Posterior cingulate gyrus (tissue), 11 donors: ENCODE data around the gene BRAT1.
"Not testable (repeated sequence)": the region's sequence is repeated elsewhere in the genome, so short reads cannot be mapped to it uniquely, and the experiment has no call there.

Experiments used
- DNase-seq, 10 donors: peaks; one replicate each; pipeline versions ENCODE4 v3.0.0 to v3.0.0-alpha.2; 2020 to 2021; ENCODE audit warnings: mixed read lengths in 3 of 10
- intact Hi-C: fragments of 100-400 bp; cut with DNase I; formaldehyde crosslinking; loops from one replicate; pipeline ENCODE4 v1.15.1; 2023

The BRAT1 gene

DNA sequence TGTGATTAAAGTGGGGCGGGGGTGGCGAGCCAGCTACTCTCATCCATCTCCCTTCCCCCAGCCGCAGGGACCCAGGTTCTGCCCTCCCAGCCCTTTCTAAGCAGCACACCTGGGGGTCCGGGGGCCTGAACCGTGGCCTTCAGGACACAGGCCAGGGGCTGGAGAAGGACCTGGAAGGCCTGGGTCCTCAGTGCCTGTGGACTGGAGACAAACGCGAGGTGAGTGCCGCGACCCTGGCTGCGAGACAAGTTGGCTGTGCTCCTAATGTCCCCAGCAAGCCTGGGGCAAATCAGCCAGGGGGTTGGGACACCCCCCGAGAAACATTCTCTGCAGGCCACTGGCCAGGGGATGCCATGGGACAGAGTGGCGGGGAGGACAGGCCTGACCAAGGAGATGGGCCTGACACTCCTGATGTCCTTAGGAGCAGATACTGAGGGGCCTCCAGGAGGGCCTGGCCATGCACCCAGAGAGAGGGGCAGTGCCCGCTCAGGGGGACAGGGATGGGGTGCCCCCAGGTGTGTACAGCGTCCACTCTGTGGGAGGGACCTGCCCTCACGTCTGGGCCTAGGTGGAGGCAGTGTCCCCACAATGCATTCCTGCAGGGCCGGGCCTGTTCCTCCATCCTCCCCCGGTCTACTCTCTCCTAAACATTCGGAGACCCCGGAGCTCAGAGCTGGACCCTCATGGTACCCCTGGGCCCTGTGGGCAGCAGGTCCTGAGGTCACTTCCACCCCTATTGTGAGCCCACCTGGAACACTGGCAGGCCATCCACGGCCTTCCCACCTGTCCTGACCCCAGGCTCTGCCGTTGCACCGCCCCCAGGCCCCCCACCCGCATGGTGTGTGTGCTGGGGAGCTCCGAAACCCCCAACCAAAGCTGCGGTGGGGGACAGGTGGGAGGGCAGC lies 13.1 kb downstream of the BRAT1 start:
- DNase-seq: peak in 3 of 10 donors; percentile 35 to 72 (median 72)
- intact Hi-C loops: no loop called here

DNA sequence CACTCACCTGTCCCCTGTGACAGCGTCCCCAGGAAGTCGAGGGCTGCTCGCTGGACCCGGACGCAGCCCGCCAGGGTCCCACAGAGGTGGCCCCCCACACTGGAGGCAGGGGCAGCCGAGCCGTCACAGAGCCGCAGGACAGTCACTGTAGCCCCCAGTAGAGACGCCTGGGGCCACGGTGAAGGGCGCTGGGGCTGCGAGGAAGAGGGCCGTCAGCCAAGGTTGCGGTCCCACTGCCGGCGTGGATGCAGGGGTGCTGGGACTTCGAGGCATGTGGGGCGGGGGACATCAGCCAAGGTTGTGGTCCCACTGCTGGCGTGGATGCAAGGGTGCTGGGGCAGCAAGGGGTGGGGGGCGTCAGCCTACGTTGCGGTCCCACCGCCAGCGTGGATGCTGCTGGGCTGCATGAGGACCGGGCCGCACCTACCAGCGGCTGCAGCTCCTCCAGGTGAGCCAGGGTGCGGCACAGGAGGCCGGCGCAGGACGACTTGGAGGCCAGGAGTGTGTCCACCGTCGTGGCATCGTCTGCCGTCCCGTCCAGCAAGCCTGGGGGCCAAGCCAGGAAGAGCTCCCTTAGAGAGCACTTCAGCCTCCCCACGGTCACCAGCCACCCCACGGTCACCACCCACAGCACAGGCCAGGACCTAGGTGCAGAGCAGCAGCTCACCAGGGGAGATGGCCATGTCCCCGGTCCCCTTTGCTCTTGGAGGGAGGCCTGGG lies 13.9 kb downstream of the BRAT1 start:
- DNase-seq: peak in 4 of 10 donors; percentile 9 to 78 (median 64)
- intact Hi-C loops: no loop called here

DNA sequence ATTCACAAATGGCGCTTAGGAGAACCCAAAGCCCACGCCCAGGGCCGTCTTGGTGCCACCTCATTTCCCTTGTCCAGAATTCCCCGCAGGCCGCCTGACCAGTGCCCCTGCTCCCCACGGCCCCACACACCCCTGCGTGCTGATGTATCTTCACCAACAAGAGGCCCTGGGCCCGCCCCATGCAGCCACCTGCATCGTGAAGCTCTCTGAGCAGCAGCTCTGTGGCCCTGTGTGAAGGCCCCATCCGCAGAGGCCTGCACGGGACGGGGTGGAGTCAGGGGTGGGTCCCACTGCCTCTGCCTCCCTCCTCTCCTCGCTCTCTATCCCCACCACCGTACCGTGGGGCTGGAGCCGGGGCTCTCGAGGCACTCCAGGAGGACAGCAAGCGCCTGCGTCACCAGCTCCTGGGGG lies 14.7 kb downstream of the BRAT1 start:
- peak in 4 of 10 donors; percentile 9 to 79 (median 68) for DNase-seq
- intact Hi-C loops: no loop called here

DNA sequence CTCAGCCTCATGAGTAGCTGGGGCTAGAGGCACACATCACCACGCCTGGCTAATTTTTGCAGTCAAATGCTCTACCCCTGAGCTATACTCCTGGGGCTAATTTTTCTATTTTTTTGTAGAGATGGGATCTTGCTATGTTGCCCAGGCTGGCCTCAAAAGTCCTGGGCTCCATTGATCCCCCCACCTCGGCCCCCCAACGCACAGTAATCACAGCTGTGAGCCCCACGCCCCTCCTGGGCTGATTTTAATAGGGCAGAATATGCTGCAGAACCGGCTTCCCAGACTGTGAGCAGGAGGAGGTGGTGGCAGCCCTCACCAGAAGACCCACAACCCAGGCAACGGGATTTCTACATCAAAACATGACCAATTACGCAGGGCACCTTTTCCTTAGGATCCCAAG lies 15.2 kb downstream of the BRAT1 start:
- intact Hi-C loops: no loop called here
- peak in 2 of 10 donors; percentile 1 to 11 for DNase-seq

DNA sequence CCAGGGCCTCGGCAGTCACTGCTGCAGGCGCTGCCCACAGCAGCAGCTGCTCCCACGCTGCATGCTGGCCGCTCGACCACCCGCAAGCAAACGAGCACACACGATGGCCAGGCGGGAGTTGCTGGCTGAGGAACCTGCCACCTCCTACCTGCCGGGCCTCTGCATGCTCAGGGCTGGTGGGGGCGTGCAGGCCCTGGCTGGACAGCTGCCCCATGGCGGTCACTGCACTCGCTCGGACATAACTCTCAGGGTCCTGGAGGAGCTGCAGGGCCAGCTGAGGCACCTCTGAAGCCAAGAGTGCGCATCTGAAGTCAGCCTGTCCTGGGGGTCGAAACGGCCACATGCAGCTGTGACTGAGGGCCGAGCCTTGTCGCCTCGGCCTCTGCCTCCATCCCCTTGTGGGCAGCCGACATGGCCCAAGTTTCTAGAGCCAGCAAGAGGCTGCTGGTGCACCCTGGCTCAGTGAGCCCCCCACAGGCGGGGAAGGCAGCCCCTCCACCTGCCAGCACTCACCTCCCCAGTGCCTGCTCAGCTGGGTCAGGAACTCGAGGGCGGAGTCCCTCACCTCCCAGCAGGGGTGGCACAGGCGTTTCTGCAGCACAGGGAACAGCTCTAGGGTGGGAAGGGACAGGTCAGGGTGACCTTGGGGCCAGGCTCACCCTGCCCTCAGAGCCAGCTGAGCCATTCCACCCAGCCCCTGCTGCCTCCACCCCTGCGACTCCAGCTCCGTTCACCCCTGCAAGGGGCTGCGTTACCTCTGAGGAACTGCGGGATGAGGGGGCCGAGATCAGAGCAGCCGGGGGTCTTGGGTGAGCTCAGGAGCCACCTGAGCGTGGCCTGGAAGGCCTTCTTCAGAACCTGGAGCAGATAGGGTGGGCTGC lies 16.1 kb downstream of the BRAT1 start:
- DNase-seq: peak in 4 of 10 donors; percentile 19 to 76 (median 65)
- intact Hi-C loops: no loop called here

DNA sequence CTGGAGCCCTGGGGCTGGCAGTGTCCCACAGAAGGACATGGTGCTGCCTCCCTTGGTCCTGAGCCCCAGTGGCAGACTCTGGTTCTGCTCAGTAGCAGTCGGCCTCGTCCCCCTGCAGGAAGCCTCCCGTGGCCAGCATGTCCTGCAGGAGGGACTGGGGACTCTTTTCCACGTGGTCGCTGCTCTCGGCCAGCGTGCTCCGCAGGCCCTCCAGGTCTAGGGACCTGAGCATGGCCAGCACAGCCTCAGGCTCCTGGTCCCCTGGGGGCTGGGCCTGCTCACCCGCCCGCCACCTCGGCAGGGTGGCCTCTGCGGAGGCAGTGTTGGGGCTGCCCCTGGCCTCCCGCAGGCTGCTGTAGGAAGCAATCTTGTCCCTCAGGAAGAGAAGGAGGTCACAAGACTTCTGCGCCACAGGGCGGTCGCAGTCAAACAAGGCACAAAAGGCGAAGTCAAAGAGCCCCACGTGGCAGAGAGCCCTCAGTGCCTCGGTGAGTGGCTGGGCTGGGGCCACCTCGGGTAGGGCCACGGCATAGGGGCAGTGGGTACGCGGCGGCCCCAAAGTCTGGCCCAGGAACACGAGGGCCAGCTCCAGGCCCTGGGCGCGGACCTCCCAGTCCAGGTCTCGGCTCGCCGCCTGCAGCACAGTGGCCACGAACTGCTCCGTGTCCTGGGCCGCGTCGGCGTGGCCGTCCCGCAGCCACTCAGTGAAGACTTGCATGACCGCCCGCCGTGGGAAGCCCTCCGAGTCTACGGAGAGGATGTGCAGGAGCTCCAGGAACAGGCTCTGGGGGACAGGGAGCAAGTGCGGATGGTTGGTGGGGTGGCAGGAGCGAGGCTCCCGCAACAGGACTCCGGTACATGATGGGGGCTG lies 17.1 kb downstream of the BRAT1 start:
- peak in 5 of 10 donors; percentile 9 to 82 (median 70) for DNase-seq
- intact Hi-C loops: no loop called here

DNA sequence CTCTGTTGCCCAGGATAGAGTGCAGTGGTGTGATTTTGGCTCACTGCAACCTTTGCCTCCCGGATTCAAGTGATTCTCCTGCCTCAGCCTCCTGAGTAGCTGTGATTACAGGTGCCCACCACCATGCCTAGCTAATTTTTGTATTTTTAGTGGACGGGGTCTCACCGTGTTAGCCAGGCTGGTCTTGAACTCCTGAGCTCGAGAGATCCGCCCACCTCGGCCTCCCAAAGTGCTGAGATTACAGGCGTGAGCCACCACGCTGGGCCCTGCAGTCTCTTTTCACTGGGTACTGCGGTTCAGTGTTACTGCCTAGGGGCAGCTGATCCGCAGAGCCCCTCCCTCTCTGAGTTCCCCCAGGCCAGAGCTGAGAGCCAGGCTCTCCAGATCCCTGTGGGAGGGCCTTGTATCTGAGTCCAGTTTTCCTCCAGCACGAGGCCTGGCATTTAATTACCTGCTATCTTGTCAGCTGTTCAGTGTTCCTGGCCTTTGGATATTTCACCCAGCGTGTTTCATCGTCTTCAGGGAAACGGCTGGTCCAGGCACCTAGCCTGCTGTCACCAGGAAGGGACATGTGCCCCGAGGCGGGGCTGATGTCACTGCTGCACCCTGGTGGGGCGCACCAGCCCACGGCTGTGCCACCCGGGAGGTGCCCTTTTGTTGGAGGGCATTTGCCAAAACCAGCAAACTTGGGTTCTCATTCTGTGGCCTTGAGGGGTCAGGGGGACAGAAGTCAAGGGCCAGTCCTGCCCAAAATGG lies 19.3 kb downstream of the BRAT1 start:
- DNase-seq: peak in 3 of 10 donors; percentile 53 to 85 (median 69)
- intact Hi-C loops: not testable (repeated sequence)

DNA sequence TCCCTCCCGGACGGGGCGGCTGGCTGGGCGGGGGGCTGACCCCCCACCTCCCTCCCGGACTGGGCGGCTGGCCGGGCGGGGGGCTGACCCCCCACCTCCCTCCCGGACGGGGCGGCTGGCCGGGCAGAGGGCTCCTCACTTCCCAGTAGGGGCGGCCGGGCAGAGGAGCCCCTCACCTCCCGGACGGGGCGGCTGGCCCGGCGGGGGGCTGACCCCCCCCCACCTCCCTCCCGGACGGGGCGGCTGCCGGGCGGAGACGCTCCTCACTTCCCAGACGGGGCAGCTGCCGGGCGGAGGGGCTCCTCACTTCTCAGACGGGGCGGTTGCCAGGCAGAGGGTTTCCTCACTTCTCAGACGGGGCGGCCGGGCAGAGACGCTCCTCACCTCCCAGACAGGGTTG lies 21.1 kb downstream of the BRAT1 start:
- peak in 2 of 10 donors; percentile 9 to 24 for DNase-seq
- intact Hi-C loops: not testable (repeated sequence)

DNA sequence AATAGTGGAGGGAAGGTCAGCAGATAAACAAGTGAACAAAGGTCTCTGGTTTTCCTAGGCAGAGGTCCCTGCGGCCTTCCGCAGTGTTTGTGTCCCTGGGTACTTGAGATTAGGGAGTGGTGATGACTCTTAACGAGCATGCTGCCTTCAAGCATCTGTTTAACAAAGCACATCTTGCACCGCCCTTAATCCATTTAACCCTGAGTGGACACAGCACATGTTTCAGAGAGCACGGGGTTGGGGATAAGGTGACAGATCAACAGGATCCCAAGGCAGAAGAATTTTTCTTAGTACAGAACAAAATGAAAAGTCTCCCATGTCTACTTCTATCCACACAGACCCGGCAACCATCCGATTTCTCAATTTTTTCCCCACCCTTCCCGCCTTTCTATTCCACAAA lies 21.8 kb downstream of the BRAT1 start:
- DNase-seq, intact Hi-C loops: not testable (repeated sequence)

DNA sequence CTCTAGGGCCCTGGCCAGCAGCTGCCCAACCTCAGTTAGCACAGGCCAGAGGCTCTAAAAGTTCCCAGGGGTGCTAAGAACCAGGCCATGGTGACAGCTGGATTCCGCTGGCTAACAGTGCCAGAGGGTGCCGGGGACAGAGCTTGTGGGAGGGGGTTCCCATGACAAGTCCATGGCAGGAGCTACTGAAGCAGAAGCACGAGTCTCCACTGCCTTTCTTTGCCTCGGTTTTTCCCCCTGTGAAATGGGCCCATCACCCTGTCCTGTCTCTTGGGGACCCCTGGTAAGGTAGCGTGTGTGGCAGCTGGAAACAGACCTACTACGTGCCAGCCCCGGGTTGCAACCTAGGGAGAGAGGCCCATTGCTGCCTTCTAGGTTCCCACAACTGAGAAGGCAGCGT lies 22.5 kb downstream of the BRAT1 start:
- DNase-seq: peak in 1 of 10 donors; percentile 13
- intact Hi-C loops: not testable (repeated sequence)

DNA sequence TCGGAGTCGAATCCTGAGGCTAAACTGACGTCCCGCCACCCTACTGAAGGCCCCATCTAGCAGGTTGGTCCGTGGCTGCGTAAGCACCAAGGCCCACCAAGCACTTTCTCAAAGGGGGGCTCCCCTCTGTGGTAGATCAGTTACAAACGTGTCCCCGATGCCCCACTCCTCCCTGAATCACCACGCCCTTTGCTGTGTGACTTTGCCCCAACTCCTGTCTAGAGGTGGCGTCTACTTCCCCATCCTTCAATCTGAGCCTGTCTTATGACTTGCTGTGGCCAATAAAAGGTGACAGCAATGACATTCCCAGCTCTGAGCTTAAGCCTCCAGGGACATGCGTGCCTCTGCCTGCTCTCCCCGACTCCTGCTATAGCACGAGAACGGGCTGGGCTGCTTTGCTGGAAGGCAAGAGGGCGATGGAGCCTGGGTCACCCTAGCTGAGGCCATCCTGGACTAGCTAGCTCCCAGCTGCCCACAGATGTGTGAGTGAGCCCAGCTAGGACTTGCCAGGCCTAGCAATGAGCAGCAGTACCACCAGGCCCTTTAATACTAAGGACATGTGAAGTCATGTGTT lies 23.0 kb downstream of the BRAT1 start:
- DNase-seq: peak in 1 of 10 donors; percentile 53
- intact Hi-C loops: not testable (repeated sequence)

DNA sequence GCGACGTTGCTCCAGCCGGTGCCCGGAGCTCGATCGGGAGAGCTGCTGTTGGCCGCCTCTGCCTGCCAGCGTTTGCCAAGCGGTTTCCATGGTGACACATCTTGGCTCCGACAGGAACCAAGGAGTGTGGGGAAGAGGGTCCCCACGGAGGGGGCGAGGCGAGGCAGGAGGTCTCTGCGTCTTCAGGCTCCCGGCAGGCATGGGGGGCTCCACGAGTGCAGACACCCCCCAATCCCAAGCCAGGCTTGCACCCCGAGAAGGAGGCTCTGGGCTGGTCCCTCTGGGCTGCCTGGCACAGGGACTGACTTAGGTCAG lies 23.6 kb downstream of the BRAT1 start:
- intact Hi-C loops: not testable (repeated sequence)

DNA sequence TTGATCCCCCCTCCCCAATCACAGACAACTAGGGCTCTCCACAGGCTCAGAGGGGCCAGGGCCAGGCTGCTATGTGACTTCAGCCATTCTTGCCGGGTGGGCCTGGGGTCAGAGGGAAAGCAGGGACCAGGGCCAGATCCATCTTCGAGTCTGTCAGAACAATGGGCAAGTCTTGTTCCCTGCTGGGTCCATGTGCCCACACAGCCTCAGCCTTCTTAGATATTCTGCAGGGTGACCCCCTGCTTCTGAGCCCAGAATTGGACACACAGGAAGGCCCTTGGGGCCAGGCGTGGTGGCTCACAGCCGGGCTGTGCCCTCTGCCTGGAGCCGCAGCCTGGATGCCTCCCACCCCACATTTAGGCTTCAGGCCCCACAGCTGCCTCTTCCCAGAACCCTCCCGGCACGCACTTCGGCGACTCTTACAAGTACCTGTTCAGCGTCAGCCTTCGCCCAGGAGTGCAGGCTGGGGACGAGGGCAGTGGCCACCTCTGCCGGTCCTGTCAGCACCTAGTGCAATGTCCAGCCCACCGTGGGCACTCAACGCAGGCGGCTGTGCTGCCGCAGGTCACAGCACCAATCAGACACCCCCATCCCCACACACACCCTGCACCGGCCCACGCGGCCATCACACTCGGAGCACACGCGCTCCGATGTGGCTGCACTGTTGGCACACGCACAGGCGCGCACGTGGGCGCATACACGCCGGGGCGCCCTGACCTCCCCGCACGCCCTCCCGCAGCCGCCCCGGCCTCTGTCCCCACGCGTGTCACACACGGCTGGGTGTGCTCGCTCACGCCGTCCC lies 24.1 kb downstream of the BRAT1 start:
- DNase-seq: peak in 2 of 10 donors; percentile 3 to 78
- intact Hi-C loops: not testable (repeated sequence)

More for the DNA sequence above, 23.6 kb downstream of the BRAT1 start:
- DNase-seq: peak in 3 of 10 donors; percentile 3 to 86 (median 86)

DNA sequence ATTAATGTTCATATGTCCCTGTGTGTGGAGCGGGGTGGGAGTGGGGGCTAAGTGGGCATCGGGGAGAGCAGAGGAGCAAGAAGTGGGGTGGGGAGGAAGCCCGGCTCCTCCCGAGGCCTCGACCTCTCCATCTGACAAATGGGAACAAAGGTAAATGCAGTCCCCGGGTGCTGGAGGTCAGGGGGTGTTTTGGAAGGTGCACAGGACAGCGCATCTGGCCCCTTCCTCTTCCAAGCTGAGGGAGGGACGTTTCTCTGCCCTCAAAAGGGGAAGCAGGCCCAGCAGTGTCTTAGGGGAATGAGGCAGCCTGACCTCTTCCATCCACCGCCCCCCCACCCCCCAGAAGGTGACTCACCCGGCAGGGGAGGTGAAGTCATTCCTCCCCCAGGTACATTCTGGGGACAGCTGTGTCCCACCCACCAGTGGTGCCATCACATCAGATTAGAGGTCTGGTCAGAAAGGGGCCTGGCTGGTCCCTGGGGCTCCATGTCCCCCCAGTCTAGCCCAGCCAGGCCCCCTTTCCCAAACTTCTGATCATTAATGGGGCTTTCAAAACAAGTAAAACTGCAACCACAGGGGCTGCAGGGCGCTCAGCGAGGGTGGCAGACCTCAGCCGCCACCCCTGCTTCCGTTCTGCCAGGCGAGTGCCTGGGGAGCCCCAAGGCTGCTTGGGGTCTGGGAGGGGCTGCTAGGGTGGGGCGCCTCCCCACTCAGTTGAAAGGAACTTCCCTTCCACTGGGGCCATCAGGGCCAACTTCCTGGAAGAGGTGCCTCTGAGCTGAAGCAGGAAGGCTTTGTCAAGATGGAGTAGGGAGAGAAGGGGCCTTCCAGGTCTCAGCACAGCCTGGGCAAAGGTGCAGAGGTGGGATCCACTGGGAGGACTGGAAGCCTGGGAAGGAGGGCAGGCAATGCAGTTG lies 25.0 kb downstream of the BRAT1 start:
- intact Hi-C loops: no loop called here
- DNase-seq: no peak

DNA sequence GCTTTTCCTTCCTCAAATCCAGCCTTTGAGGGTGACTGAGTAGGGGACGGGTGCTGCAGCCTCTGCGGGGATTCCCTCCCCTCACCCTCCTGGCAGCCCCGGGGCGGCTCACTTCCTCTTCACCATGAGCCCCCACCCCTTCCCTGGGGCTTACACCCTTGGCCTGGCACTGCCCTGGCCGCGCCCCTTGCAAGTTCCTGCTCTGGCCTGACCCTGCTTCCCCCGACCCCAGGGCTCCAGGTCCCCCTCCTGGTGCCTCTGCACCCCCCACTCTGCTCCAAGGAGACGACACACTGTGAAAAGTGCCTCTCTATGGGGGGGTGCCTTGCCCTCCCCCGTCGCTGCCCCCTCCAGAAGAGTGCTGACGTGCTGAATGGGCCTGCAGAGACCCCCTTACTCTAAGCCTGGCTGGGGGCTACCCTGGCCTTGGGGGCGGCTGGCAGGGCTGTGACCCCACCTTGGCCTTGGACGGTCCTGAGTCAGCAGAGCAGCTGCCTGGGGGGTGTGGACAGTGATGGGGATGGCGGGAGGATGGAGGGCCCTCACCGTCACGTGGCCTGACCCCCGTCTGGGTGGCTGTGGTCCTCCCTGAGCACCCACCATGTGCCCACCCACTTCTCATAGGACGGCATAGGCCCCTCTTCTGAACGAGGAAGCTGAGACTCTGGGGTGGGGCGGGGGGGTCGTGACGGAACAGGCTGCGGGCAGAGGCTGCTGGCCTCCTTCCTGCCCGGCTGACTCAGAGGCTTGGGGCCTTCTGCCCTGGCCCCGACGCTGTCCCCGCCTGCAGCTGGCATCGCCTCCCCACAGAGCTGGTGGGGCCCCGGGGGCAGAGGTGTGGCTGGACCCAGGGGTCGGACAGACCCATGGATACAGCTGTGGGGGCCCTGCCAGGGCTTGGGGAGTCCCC lies 25.9 kb downstream of the BRAT1 start:
- intact Hi-C loops: no loop called here
- DNase-seq: peak in 3 of 10 donors; percentile 34 to 47 (median 45)
